Ecto neural progenitor cell (in vitro differentiated cells): ENCODE data around the gene NTRK3.

ENCODE experiments used
- DNase-seq: peaks from one replicate; pipeline ENCODE4 v3.0.0-alpha.2; 2018; ENCODE audit warnings: low spot score

Gene NTRK3

DNA sequence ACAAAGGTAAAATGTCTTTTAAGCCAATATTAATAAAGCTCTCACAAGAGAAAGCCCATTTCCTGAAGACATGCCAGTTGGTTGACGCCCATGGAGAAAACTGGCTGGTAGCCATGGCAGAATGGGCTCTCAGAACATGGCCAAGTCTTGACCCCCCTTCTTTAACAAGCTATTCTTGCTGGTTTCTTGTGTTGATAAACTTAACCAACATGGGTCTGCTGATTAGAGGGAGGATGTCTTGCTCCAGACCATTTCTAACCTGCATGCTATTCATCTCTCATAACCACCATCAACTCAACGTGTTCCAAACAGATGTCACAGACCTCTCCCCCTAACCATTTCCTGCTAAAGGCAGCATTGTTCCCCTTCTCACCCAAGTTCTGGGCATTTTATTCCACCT, 25.7 kb downstream of the NTRK3 start:
- DNase-seq: no peak

DNA sequence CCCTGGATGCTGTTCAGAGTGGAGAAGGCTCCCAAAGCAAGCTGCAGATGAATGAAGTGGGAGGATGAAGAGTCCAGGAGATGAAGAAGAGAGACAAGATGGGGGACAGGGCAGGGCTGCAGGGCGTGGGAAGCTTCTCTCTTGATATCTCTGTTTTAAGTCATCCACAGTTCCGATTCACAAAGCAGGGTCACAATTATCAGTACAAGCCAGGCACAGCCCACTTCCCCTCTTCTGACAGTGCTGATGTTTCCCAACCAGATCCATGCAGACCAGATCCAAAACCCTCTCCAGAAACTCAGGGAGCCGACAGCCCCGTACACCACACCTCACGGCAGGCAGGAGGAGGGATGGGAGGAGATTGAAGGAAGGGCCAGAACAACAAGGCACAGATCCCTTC, 31.1 kb downstream of the NTRK3 start:
- no peak for DNase-seq

GRCh38 chr15:88223084-88223483, 33.5 kb downstream of the NTRK3 start:
- DNase-seq: no peak

GRCh38 chr15:88221836-88222235, 34.7 kb downstream of the NTRK3 start:
- DNase-seq: no peak

- DNase-seq: no peak
Observed at GRCh38 chr15:88220443-88221335, 35.9 kb downstream of the NTRK3 start.

DNA sequence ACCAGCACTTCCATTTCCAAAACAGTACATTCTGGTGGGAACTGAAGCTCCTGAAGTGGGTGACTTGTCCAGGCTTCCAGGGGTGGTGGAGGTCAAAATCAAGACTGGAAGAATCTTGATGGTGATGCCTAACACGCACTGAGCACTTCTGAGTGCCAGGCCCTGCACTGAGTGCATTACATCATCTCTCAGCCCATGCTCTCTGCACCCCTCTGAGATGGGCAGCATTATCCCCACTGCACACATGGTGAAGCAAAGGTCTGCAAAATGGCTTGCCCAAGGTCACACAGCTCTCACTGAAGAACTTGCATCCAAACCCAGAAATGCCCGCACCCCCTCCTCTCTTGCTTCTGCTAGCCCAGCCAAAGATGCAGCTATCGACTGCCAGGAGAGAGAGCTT, 36.9 kb downstream of the NTRK3 start:
- no peak for DNase-seq

- DNase-seq: no peak
Observed at GRCh38 chr15:88218557-88219221, 37.9 kb downstream of the NTRK3 start.

DNA sequence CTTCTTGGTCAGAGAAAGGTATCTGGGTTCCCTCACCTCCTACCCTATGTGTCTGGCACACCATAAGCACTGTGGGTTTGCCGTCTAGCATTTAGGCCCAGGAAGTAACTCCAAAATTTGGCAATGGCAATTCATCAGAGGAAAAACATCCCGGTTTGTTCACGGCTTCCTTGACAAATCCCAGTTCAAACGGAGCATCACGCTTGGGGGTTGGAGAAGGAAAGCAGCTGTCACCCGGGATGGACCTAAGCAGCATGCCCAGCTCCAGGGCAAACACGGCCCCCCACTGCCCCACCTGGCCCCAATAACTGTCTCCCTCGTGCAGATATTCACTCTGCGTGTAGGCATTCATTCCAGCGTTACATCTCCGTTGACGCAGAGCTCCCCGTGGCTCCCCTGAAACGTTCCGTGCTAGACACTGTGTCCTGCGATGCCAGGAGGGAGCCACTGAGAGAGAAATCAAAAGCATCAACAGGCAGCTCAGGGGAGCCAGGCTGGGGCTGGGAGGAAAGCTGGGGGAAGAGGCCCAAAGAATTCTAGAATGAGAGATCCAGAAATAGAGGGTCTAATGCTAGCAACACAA, 41.4 kb downstream of the NTRK3 start:
- no peak for DNase-seq

DNA sequence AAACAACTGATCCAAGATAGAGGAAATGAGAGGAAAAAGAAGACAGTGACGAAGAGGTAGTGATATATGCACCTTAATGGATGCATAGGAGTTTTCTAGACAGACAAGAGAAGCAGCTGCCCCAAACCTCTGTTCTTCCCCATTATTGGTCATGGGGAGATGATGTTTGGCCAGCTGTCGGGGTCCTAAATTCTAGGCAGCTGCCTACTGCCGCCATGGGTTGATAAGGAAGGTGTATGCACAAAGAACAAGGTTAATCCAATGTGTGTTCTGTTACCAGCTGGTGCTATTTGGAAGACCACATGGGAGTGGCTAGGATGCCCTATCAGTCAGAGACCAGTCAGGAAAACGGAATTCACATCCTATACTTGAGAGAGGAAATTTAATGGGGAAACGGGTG, 47.4 kb downstream of the NTRK3 start:
- no peak for DNase-seq

- DNase-seq: no peak
Observed at GRCh38 chr15:88208396-88208795, 48.1 kb downstream of the NTRK3 start.

DNA sequence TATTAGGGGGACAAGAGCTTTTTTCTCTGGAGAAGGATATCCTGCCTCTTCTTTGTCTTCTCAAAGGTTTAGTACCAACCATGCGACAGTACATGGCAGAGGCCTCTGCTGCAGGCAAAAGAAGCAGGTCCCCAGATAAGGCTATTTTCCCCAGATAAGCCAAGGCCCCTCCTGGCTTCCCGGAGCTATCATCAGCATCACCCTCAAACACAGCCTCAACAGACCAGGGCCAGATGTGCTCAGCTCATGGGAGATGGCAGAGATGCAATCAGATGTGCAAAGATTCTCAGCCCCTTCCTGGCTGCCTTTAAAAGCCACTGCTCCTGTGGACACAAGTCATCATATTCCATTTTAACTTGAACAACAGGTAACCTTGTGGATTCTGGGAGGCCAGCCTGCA, 49.0 kb downstream of the NTRK3 start:
- no peak for DNase-seq

DNA sequence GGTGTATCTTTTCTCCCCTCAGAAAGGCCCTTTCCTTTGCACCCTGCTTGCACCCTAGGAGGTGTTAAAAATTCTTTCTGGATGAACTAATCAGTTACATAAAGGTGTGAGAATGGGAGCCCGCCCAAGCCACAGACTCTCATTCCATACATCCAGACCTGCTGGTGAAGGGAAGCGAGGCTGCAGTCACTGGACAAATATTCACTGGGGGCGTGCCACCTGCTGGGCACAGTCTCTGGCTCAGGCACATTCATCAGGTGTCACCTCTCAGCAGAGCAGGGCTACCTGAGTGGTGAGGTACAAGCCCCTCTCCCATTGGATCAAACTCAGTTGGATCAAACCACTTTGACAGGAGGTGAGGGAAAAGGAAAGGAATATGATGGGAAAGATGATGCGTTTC, 52.0 kb downstream of the NTRK3 start:
- no peak for DNase-seq

DNA sequence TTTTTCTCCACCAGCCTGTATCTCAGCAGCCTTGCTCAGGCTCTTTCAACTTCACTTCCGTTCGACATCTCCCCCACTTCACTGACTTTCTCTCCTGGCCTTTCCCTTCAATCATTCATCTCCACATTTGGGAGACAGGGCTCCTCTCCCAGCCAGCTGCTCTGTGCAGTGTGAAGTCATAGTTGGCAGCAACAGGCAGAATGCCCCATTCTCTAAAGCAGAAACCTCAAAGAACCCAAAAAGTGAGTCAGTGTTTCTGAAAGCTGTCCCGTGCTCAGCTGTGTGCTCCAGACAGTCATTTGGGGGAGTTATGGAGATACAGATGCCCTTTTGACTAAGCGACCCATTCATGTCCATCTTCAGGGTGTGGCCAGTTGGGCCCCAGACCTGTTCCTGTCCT, 54.3 kb downstream of the NTRK3 start:
- no peak for DNase-seq

GRCh38 chr15:88201207-88201606, 55.3 kb downstream of the NTRK3 start:
- DNase-seq: no peak

DNA sequence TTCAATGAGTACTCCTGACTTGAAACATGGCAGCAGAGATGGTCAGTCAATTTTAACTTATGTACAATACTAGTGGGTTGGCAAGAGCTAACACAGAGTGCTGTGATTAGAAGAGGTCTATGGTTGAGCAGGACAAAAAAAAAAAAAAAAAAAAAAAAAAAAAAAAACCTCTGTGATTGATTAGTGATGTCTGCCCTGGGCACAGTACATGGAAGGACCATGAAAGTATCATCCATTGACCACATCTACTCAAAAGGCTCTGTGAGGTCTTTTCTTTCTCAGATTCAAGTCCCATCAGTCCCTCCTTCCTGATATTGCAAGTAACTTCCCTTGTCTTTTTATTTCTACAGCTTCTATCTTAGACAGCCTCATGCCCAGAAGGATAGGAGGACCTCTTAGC, 59.6 kb downstream of the NTRK3 start:
- no peak for DNase-seq

GRCh38 chr15:88194162-88194561, 62.4 kb downstream of the NTRK3 start:
- DNase-seq: no peak

GRCh38 chr15:88193415-88193814, 63.1 kb downstream of the NTRK3 start:
- no peak for DNase-seq

- no peak for DNase-seq
Observed at GRCh38 chr15:88191812-88192165, 64.8 kb downstream of the NTRK3 start.

- DNase-seq: no peak
Observed at GRCh38 chr15:88190232-88190631, 66.3 kb downstream of the NTRK3 start.

DNA sequence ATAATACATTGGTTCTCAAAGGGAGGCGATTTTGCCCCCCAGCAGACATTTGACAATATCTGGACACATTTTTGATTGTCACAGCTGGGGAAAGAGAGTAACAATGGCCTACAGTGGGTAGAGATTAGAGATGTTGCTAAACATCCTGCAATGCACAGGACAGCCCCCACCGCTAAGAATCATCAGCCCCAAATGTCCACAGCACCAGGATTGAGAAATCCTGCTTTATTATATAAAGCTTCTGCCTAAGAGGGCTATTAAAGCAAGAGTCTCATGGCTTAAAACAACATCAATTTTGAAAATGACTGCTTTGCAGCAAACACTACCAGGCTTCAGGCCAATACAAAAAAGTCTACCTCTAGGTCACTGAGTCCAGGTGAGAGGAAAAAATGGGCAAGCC, 68.2 kb downstream of the NTRK3 start:
- DNase-seq: no peak

- no peak for DNase-seq
Observed at GRCh38 chr15:88187195-88187594, 69.3 kb downstream of the NTRK3 start.

DNA sequence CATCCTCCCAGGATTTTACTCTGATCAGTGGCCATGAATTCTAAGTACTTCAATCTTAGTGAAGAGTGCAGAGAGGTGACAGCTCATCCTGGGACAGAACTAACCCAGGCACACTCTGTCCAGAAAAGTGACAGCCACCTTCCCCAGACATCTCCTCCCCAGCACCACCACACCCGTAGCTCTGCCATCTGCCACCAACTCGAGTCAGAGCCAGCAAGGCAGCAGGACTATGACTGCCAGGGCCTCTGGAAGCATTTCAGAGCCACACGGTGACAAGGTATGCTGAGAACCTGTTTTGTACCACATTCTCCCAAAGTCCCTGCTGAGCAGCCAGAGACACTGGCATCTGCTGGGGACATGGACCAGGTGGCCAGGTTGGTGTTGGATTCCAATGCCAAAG, 71.0 kb downstream of the NTRK3 start:
- DNase-seq: no peak

DNA sequence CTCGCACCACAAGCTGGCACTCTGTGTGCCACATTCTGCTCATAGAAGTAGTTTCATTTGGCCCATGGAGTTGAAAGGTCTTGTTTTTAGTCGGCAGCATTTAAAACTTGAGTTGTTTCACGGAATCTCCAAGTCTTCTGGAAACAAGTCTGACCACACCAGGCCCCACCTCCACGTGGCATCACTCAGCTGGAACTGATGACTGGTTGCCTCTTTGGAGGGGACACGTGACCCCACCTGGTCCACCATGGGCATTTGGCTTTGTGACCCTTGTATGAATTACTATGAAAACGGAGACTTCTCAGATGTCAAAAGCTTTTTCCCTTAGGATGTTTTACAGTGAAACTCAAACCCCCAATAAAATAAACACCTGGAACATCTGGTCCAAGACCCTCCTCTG, 74.9 kb downstream of the NTRK3 start:
- DNase-seq: no peak
